HL-60 (cell line): ENCODE data around the gene UQCC3.

Source experiments
- DNase-seq, 2 experiments: peaks; one replicate each; pipeline ENCODE4 v3.0.0-alpha.2; 2010 to 2020; ENCODE audit warnings: low read depth in 1 of 2, low spot score in 1 of 2
- H3K27ac ChIP-seq: fragments of 250-450 bp; sonication (Bioruptor Pico); replicated peaks from 2 replicates; pipeline ENCODE4 v1.5.1; 2020; ENCODE audit warnings: mild to moderate bottlenecking, moderate library complexity
- H3K27me3 ChIP-seq: fragments of 250-450 bp; sonication (Bioruptor Pico); 2 replicates; pipeline ENCODE4 v1.5.1; 2021; ENCODE audit warnings: mild to moderate bottlenecking, moderate library complexity; ENCODE audit not compliant: insufficient read depth, poor library complexity, severe bottlenecking
- H3K4me3 ChIP-seq: replicated peaks from 2 replicates; pipeline ENCODE4 v1.5.1; 2011; ENCODE audit warnings: mild to moderate bottlenecking, control low read depth, low read length; ENCODE audit not compliant: insufficient read depth
- CTCF ChIP-seq: IDR thresholded peaks from one replicate; pipeline ENCODE4 v1.5.1; 2011; ENCODE audit warnings: low read length, control low read depth, inconsistent platforms; ENCODE audit not compliant: insufficient read depth
- GABPA ChIP-seq: IDR thresholded peaks from 2 replicates; pipeline ENCODE4 v1.6.1; 2012; ENCODE audit warnings: low read depth
- POLR2AphosphoS5 ChIP-seq: IDR thresholded peaks from 2 replicates; pipeline ENCODE4 v1.6.1; 2012; ENCODE audit warnings: low read depth
- SPI1 ChIP-seq: IDR thresholded peaks from 2 replicates; pipeline ENCODE4 v1.6.1; 2012; ENCODE audit warnings: low read depth, mild to moderate bottlenecking, borderline replicate concordance
- TF ChIP-seq, protein P1 (sequence below): IDR thresholded peaks from 2 replicates; pipeline ENCODE4 v1.6.1; 2012; ENCODE audit warnings: low read depth; ENCODE audit not compliant: insufficient replicate concordance

UQCC3 gene

GRCh38 chr11:62716816-62717215, 45.3 kb downstream of the UQCC3 start:
- no peak overlapping the region for H3K4me3 ChIP-seq
- TF ChIP-seq SPI1 (no peak), POLR2AphosphoS5 (no peak), CTCF (no peak), GABPA (no peak)
- TF ChIP-seq, protein P1, sequence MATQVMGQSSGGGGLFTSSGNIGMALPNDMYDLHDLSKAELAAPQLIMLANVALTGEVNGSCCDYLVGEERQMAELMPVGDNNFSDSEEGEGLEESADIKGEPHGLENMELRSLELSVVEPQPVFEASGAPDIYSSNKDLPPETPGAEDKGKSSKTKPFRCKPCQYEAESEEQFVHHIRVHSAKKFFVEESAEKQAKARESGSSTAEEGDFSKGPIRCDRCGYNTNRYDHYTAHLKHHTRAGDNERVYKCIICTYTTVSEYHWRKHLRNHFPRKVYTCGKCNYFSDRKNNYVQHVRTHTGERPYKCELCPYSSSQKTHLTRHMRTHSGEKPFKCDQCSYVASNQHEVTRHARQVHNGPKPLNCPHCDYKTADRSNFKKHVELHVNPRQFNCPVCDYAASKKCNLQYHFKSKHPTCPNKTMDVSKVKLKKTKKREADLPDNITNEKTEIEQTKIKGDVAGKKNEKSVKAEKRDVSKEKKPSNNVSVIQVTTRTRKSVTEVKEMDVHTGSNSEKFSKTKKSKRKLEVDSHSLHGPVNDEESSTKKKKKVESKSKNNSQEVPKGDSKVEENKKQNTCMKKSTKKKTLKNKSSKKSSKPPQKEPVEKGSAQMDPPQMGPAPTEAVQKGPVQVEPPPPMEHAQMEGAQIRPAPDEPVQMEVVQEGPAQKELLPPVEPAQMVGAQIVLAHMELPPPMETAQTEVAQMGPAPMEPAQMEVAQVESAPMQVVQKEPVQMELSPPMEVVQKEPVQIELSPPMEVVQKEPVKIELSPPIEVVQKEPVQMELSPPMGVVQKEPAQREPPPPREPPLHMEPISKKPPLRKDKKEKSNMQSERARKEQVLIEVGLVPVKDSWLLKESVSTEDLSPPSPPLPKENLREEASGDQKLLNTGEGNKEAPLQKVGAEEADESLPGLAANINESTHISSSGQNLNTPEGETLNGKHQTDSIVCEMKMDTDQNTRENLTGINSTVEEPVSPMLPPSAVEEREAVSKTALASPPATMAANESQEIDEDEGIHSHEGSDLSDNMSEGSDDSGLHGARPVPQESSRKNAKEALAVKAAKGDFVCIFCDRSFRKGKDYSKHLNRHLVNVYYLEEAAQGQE: no peak
- H3K27ac ChIP-seq: no peak overlapping the region
- no peaks in the 10 kb centered on the region for H3K27me3 ChIP-seq
- DNase-seq: no peak

GRCh38 chr11:62719302-62719978, 48.0 kb downstream of the UQCC3 start:
- no peak for DNase-seq
- no peak overlapping the region for H3K27ac ChIP-seq
- H3K27me3 ChIP-seq: no peaks in the 10 kb centered on the region
- TF ChIP-seq GABPA: no peak
- no peak for TF ChIP-seq CTCF
- TF ChIP-seq SPI1: no peak
- TF ChIP-seq POLR2AphosphoS5: no peak
- TF ChIP-seq, protein P1: no peak
- H3K4me3 ChIP-seq: no peak overlapping the region

GRCh38 chr11:62721994-62722393, 50.5 kb downstream of the UQCC3 start:
- TF ChIP-seq, protein P1: no peak
- DNase-seq: no peak
- Histone ChIP-seq H3K27ac (no peak overlapping the region), H3K4me3 (no peak overlapping the region), H3K27me3 (no peaks in the 10 kb centered on the region)
